NCI-H774 (cell line): Measurements from ENCODE around the gene SNU13.
"Not testable (repeated sequence)": the region's sequence is repeated elsewhere in the genome, so short reads cannot be mapped to it uniquely, and the experiment has no call there.

ENCODE experiments used
- DNase-seq: peaks from one replicate; lab custom pipeline; 2025; lab: John Stamatoyannopoulos, UW

SNU13 gene

DNA sequence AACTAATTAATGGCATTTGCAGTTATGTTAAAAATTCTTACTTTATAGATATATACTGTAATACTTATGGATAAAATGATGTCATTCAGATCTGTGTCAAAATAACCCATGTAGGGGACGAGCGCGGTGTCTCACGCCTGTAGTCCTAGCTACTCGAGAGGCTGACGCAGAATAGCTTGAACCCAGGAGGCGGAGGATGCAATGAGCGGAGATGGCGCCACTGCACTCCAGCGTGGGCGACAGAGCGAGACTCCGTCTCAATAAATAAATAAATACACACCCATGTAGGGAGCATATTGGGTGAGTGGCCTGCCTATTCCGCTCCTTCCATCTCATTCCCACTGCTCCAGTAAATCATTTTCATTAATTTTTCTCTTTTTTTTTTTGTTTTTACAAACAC, 7.1 kb downstream of the SNU13 start:
- no peak for DNase-seq

DNA sequence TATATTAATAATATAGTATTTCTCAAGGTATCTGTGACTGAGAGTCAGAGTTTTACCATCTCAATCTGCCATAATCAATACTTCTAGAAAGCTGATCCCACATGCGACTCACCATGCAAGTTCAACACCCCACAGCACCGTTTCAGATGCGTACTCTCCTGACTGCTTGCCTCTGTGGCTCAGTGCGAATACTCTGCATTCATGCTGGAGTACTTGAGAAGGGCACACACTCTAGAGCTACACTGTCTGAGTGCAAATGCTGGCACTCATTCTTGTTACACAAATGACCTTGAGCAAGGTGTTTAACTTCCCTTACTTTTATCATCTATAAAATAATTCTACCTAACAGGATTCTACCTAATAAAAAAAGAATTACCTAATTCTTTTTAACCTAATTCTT, 12.5 kb downstream of the SNU13 start:
- no peak for DNase-seq

DNA sequence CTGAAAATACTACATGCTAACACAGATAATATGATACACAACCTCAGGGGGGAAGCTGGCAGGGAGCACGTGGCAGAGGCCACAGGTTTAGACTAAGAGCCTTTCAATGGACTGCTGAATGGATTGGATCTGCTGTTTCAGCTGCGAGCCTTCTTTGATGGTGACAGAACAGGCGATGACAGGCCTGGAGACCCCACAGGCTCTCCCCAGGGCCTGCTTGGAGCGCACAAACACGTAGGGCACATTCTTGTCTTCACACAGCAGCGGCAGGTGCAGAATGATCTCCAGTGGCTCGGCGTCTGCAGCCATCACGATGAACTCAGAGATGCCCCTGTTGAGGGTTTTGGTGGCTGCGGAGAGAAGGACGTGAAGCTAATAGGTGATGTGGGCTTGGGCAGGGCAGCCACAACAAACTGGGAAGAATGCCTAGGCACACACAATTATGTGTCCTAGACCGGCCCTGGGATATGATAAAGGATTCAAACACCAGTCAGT, 13.8 kb downstream of the SNU13 start:
- DNase-seq = no peak

DNA sequence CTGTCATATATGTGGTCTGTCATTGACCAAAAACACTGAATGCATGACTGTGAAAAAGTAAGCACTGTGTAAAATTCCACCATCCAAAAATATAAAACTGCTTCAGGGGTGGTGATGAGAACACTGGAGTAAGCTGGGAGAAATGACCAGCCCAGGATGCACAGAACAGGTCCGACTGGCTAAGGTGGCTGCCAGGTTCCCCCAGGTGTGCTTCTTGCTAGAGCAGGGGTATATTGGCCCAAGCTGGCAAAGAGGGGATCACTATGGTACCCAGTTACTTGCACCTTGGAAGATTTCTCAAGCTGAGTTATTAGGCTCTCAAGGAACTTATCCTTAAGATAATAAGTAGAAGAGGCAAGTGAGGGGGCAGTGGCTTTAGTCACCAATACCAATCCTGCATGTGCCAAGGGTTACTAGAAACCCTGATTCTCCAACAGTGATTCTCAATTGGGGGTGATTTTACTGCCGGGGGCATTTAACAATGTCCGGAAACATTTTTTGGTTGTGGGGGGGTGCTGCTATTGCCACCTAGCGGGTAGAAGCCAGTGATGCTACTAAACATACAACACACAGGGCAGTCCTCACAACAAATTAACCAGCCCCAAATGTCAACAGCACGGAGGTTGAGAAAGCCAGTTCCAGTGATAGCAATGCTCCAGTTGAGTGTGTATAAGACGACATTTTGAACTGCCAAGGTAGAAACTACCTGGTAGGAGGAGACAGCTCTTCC, 15.7 kb downstream of the SNU13 start:
- DNase-seq = no peak

DNA sequence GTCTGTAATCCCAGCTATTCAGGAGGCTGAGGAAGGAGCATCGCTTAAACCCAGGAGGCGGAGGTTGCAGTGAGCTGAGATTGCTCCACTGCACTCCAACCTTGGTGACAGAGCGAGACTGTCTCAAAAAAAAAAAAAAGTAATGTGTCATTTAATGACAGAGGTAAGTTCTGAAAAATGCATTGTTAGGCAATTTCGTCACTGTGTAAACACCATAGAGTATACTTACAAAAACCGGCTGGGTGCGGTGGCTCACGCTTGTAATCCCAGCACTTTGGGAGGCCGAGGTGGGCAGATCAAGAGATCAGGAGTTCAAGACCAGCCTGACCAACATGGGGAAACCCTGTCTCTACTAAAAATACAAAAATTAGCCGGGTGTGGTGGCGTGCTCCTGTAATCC, 16.6 kb downstream of the SNU13 start:
- not testable (repeated sequence) for DNase-seq

DNA sequence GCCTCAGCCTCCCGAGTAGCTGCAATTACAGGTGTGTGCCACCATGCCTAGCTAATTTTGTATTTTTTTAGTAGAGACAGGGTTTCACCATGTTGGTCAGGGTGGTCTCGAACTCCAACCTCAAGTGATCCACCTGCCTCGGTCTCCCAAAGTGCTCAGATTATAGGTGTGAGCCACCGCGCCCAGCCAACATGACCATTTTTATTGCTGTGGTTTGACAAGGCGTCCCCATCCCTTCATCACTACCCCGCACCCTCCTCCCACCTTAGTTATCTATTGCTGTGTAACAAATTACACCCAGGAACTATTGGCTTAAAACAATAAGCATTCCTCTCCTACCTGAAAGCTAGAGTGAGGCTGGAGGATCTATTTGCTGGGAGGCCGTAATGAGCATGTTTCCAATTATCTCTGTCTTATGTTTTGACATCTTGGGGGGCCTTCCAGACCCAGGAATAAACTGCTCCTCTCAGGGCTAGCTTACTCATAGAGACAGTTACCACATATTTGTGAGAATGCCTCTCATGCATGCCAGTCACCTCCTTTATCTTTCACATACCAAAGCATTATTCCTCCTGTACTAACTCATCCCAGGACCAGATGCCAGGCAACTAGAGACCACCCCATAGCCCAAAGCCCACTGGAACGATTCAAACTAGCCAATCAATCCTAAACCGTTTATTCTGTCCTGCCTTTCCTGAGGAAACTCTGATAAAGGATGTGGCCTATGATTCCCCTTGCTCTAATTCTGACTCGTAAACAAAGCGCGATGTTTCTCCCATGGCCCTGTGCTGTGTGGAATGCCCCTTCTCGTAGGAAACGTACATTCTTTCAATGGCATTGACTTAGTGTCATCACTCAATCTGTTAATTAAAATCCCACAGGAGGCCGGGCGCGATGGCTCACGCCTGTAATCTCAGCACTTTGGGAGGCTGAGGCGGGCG, 19.4 kb downstream of the SNU13 start:
- DNase-seq = no peak

DNA sequence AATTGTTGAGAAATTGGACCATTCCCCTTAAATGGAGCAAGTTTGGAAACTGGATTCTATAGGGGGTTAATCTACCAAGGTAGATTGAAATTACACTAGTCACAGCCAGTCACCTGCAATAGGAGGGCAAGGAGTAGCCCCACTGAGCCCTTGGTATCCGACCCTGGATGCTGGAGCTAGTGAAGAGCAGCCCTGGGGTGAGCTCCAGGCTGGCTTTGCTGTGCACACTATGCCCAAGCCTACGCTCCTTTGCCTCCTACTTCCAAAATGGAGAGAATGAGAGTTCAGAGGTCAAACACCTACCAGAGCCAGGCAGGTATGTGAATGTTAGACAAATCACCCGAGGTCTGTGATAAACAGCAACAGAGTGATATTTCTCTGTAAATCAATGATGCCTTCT, 23.7 kb downstream of the SNU13 start:
- DNase-seq = no peak

DNA sequence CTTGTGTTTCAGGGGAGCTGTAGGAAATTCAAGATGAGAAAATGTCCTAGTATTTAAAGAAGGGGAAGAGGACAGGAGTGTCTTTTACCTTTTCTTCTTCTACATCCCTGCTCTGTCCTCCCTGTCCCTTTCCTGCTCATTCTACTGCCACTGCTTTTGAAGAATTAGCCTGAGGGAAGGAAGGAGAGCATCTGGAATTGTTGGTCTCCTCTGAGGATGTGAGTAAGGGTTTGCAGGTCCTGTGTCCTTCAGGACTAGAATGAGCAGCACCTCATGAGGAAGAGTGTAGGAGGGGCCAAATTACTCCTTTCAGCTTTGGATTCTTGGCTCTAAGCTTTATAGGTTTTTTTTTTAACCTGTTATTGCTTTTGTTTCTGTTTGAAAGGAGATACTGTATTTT, 24.2 kb downstream of the SNU13 start:
- no peak for DNase-seq

DNA sequence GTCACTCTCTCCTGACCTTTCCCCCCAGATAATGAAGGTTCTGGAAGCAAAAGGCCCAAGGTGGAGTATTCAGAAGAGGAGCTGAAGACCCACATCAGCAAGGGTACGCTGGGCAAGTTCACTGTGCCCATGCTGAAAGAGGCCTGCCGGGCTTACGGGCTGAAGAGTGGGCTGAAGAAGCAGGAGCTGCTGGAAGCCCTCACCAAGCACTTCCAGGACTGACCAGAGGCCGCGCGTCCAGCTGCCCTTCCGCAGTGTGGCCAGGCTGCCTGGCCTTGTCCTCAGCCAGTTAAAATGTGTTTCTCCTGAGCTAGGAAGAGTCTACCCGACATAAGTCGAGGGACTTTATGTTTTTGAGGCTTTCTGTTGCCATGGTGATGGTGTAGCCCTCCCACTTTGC, 25.1 kb downstream of the SNU13 start:
- DNase-seq = not testable (repeated sequence)

DNA sequence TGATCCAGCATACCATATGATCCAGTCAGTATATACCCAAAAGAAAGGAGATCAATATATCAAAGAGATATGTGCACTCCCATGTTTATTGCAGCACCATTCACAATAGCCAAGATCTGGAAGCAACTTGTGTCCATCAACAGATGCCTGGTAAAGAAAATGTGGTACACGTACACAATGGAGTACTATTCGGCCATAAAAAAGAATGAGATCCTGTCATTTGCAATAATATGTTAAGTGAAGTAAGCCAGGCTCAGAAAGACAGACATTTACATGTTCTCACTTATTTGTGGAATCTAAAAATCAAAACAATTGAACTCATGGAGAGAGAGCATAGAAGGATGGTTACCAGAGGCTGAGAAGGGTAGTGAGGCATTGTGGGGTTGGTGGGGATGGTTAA, 27.0 kb downstream of the SNU13 start:
- no peak for DNase-seq

DNA sequence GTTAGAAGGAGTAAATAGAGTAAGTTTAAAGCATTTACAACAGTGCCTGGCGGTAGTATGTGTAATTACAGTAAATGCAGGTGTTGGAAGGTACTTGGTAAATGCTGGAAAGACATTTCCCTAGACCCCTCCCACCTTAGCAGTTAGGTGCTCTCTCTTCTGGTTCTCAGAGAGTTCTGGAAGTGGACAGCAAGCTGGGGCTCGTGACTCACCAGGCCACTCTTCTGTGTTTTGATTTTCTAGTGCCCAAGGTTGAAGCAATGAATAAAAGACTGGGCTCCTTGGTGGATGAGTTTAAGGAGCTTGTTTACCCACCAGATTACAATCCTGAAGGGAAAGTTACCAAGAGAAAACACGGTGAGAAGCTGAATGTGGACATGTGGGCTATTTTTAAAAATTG, 27.6 kb downstream of the SNU13 start:
- no peak for DNase-seq

DNA sequence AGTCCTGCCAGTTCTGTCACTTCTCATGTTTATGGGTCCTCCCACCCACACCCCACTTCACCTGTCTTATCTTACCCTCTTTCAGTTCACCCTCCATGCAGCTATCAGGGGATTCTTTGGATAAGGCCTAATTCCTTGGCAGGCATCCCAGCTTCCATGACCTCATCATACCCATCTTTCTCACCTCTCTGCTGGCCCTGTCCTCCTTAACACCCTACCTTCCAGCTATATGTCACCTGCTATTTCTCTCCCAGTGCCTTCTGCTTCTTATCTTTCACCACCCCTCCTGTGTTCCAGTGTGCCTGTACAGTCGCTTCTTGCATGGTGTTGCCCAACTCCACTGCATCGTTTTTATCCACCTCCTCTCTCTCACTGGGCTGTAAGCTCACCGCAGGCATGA, 28.3 kb downstream of the SNU13 start:
- DNase-seq = no peak

DNA sequence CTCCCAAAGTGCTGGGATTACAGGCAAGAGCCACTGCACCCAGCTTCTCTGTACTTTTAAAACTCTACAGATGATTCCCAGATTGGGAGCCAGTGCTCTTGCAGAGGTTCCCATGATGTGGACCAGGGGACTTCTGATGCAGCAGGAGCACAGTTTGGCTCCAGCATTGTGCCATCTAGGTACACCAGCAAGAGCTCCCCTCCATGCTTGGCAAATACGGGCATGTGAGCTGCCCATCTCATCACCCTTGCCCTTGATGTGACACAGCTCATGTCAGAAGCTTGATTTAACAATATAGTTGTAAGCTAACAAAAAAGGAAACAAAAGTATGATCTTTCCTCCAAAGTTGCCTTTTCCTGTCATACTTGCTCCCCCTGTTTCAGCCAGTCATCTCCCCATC, 28.7 kb downstream of the SNU13 start:
- no peak for DNase-seq

DNA sequence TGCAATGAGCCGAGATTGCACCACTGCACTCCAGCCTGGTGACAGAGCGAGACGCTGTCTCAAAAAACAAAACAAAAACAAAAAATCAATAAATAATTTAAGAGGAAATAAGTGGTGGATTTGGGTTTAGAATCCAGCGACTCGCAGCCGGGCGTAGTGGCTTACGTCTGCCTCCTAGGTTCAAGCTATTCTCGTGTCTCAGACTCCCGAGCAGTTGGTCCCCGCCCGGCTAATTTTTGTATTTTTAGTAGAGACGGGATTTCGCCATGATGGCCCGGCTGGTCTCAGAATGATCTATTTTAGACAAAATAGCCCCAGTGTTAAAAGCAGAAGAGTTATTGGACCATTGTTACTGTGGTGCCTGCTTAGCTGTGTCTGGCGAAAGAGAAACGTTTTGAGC, 29.8 kb downstream of the SNU13 start:
- DNase-seq = no peak

DNA sequence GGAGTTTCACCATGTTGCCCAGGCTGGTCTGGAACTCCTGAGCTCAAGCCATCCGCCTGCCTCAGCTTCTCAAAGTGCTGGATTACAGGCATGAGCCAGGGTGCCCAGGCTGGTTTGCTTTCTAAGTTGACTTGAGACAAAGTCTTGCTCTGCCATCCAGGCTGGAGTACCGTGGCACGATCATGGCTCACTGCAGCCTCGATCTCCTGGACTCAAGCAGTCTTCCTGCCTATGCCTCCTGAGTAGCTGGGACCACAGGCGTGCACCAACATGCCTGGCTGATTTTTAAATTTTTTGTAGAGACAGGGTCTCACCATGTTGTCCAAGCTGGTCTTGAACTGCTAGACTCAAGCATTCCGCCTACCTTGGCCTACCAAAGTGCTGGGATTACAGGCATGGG, 31.0 kb downstream of the SNU13 start:
- DNase-seq = no peak

DNA sequence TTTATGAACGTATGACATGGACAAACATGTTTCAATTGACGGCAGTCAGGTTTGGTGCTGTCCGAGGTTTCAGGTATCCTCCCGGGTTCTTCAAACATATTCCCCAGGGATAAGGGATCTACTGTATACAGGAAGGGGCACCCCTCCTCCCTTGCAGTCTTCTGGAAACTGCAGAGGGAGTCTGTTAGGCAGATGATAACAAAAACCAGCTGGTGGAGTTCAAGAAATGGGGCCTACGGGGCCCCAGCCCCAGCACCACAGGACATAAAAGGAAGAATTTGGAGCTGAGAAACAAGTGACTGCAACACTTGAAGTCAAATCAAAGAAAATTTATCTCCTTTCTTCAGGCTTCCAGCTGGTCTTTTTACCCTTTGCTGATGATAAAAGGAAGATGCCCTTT, 32.1 kb downstream of the SNU13 start:
- DNase-seq = no peak

DNA sequence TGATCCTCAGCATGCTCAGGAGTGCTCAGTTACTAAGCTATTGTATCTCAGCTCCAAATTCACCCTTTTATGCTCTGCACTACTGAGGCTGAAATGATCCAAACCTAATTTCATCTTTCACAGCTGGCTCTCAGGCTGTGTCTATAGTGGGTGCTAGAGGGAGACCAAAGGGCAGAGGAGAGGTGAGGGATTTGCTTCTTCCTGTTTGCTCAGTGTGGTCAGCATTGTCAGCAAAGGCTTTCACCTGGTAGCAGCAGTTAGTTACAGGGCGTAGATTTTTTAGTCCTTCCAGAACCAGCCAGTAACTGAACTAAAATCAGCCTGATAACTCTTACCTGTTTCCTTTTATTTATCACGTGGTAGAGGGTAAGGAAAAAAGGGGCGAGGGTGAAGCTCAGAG, 34.3 kb downstream of the SNU13 start:
- no peak for DNase-seq

DNA sequence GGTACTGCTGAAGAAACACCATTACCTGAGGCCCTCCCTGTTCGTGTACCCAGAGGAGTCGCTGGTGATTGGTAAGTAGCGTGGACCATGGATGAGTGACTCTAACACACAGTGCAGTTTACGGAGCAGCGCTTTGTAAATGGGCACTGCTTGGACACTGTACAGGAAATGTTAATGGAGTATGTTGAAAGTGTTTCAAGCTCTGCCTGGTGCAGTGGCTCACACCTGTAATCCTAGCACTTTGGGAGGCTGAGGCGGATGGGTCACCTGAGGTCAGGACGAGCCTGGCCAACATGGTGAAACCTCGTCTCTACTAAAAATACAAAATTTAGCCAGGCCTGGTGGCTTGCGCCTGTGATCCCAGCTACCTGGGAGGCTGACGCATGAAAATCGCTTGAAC, 37.8 kb downstream of the SNU13 start:
- no peak for DNase-seq

DNA sequence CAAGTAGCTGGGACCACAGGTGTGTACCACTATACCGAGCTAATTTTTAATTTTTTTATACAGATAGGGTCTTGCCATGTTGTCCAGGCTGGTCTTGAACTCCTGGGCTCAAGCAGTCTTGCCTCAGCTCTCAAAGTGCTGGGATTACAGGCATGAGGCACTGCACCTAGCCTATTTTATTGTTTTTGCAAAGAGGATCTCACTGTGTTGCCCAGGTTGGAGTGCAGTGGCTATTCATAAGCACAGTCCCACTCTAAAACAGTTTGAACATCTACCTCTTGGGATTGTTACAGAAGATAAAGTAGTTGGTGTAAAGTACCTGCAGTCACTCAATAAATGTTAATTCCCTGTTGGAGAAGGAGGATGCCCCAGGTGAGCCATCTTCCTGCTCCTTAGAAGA, 38.4 kb downstream of the SNU13 start:
- DNase-seq = no peak

DNA sequence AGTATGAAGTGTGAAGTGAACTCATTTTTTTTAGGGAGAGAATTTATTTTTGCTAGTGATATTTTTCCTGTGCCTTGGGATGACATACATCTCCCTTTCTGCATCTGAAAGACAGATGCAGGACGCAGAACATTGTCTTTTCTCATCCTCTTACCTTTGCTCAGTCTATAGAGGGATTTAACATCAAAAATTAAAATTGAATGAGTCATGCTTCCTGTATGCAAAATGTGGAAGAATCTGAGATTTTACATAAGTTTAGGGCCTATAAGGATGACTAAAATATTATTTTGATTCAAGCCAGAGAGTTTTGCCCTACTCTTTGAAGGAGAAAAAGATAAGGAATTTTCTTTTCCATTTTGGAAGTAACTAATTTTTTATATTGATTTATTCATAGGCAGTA, 40.2 kb downstream of the SNU13 start:
- no peak for DNase-seq

DNA sequence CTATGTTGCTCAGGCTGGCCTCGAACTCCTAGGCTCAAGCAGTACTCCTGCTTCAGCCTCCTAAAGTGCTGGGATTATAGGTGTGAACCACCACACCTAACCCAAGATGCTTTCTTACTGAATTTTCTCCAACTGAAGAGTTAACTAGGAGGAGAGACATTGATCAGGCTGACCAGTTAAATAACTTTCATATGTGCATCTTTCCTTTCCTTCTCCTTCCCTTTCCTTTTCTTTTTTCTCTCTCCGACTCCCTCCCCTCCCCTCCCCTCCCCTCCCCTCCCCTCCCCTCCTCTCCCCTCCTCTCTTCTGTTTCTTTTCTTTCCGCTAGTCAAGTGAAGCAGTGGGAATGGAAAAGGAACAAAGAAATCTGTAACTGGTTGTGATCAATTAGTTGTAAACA, 40.9 kb downstream of the SNU13 start:
- DNase-seq = no peak

DNA sequence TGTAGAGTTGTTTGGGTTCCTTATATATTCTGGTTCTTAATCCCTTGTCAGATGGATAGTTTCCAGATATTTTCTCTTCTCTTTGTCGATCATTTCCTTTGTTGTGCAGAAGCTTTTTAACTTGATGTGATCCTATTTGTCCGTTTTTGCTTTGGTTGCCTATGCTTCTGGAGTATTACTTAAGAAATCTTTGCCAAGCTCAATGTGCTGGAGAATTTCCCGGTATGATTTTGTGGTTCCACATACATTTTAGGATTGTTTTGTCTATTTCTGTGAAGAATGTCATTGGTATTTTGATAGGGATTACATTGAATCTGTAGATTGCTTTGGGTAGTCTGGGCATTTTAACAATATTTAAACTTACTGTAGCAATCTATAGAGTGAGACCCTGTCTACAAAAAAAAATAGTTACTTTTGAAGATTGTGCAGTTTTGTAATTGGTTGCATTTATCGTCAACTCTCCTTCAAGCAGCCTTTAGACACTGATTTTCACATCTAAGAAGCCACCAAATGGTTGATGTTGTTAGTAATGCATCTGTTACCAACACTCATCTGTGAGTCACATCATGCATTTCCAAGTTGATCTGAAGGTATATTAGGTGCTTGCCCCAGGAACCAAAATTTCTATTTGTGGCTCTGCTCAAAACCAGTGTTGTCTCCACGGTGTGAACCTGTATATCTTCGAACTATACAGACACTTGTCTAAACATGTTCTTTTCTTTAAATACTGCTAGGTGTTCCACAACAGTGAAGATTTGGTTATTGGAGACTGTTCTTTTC, 46.1 kb downstream of the SNU13 start:
- DNase-seq = no peak

DNA sequence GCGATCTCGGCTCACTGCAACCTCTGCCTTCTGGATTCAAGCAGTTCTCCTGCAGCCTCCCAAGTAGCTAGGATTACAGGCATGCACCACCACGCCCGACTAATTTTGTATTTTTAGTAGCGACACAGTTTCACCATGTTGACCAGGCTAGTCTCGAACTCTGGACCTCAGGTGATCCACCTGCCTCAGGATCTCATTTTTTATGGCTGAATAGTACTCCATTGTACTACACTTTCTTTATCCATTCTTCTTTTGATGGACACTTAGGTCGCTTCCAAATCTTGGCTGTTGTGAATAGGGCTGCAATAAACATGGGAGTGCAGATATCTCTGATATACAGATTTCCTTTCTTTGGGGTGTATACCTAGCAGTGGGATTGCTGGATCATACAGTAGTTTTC, 46.8 kb downstream of the SNU13 start:
- DNase-seq = no peak
